SK-N-SH (cell line): ENCODE results near the gene SLC13A1.

Experiments used
- FOXM1 ChIP-seq: IDR thresholded peaks from 2 replicates; pipeline ENCODE4 v1.4.0; 2012; ENCODE audit warnings: low read depth, mild to moderate bottlenecking
- NRF1 ChIP-seq: IDR thresholded peaks from 2 replicates; pipeline ENCODE4 v1.6.1; 2012; ENCODE audit warnings: low read depth, mild to moderate bottlenecking, low read length
- RAD21 ChIP-seq: IDR thresholded peaks from 2 replicates; pipeline ENCODE4 v1.6.1; 2012; ENCODE audit warnings: mild to moderate bottlenecking, low read length
- RCOR1 ChIP-seq: fragments of 150-350 bp; IDR thresholded peaks from 2 replicates; pipeline ENCODE4 v1.6.1; 2017; ENCODE audit warnings: antibody characterized with exemption, low read length
- RFX5 ChIP-seq: IDR thresholded peaks from 2 replicates; pipeline ENCODE4 v1.6.1; 2012; ENCODE audit warnings: mild to moderate bottlenecking, improper control_type of control experiment, low read length
- TAF1 ChIP-seq: IDR thresholded peaks from 2 replicates; pipeline ENCODE4 v1.6.1; 2012; ENCODE audit warnings: low read depth, mild to moderate bottlenecking, low read length, moderate library complexity, borderline replicate concordance
- USF2 ChIP-seq: fragments of 150-350 bp; IDR thresholded peaks from 2 replicates; pipeline ENCODE4 v1.6.1; 2017; ENCODE audit warnings: antibody characterized with exemption, low read length, low read depth, borderline replicate concordance
- TF ChIP-seq, protein P1 (sequence below): fragments of 200-600 bp; sonication (generic); IDR thresholded peaks from 2 replicates; pipeline ENCODE4 v1.6.1; 2017; ENCODE audit warnings: antibody characterized with exemption, mild to moderate bottlenecking, moderate library complexity
- TF ChIP-seq, protein P2 (sequence below): IDR thresholded peaks from 2 replicates; pipeline ENCODE4 v1.6.1; 2012; ENCODE audit warnings: mild to moderate bottlenecking, low read depth, low read length, moderate library complexity

DNA sequence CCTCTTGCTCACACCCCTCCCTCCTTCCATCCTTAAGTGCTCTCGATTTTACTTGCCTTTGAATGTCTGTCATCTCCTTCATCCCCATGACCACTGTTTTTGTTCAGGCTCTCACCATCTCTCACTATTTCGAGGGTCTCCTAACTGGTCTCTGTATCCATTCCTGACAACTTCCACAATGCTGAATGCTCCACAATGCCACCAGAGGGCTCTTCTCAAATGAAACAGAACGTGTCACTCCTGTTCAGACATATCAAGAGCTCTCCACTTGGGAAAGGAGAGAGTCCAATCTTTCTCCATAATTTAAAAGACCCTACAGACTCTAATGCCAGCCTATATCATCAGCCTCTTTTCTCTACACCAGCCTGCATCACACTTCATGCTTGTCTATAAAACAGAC, 9.0 kb upstream of the SLC13A1 start:
- TF ChIP-seq FOXM1, result no peak
- TF ChIP-seq TAF1, result no peak
- TF ChIP-seq, protein P1, sequence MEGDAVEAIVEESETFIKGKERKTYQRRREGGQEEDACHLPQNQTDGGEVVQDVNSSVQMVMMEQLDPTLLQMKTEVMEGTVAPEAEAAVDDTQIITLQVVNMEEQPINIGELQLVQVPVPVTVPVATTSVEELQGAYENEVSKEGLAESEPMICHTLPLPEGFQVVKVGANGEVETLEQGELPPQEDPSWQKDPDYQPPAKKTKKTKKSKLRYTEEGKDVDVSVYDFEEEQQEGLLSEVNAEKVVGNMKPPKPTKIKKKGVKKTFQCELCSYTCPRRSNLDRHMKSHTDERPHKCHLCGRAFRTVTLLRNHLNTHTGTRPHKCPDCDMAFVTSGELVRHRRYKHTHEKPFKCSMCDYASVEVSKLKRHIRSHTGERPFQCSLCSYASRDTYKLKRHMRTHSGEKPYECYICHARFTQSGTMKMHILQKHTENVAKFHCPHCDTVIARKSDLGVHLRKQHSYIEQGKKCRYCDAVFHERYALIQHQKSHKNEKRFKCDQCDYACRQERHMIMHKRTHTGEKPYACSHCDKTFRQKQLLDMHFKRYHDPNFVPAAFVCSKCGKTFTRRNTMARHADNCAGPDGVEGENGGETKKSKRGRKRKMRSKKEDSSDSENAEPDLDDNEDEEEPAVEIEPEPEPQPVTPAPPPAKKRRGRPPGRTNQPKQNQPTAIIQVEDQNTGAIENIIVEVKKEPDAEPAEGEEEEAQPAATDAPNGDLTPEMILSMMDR, result peak; percentile 42
- peak; percentile 67 for TF ChIP-seq RAD21
- no peak for TF ChIP-seq NRF1
- no peak for TF ChIP-seq RFX5
- TF ChIP-seq USF2, result no peak
- TF ChIP-seq, protein P2, sequence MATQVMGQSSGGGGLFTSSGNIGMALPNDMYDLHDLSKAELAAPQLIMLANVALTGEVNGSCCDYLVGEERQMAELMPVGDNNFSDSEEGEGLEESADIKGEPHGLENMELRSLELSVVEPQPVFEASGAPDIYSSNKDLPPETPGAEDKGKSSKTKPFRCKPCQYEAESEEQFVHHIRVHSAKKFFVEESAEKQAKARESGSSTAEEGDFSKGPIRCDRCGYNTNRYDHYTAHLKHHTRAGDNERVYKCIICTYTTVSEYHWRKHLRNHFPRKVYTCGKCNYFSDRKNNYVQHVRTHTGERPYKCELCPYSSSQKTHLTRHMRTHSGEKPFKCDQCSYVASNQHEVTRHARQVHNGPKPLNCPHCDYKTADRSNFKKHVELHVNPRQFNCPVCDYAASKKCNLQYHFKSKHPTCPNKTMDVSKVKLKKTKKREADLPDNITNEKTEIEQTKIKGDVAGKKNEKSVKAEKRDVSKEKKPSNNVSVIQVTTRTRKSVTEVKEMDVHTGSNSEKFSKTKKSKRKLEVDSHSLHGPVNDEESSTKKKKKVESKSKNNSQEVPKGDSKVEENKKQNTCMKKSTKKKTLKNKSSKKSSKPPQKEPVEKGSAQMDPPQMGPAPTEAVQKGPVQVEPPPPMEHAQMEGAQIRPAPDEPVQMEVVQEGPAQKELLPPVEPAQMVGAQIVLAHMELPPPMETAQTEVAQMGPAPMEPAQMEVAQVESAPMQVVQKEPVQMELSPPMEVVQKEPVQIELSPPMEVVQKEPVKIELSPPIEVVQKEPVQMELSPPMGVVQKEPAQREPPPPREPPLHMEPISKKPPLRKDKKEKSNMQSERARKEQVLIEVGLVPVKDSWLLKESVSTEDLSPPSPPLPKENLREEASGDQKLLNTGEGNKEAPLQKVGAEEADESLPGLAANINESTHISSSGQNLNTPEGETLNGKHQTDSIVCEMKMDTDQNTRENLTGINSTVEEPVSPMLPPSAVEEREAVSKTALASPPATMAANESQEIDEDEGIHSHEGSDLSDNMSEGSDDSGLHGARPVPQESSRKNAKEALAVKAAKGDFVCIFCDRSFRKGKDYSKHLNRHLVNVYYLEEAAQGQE, result no peak
- TF ChIP-seq RCOR1, result no peak
